GM12878 (cell line): Measurements from ENCODE around the gene S100A2. TPM values are rescaled to one million over a fixed set of nuclear protein-coding genes. Genes with fewer than 3 reads are reported as not detected.

ENCODE experiments used
- ATAC-seq: fragments of 200-7000 bp; cut with Tn5 transposase; 3 replicates; pipeline ENCODE4 v1.9.1; 2020; ENCODE audit warnings: mild to moderate bottlenecking, moderate library complexity
- BruUV-seq: library from RNA; stranded (reverse); fragments of 400-500 nt; replicated peaks from 2 replicates; lab custom pipeline; 2021; lab: Mats Ljungman, UMichigan
- CTCF ChIA-PET: fragments of 300-600 bp; sonication (Branson Sonifier 250); formaldehyde crosslinking; extraction: SDS; loops from one replicate; lab custom pipeline; 2021; ENCODE audit warnings: inconsistent platforms; lab: Yijun Ruan, JAX
- POLR2A ChIA-PET: fragments of 350-600 bp; formaldehyde crosslinking; extraction: SDS; loops from one replicate; lab custom pipeline; 2021; ENCODE audit warnings: inconsistent platforms; lab: Charles Lee
- RAD21 ChIA-PET: fragments of 300-600 bp; sonication (Branson Sonifier 250); formaldehyde crosslinking; loops from one replicate; lab custom pipeline; 2023; ENCODE audit warnings: antibody characterized with exemption; ENCODE audit not compliant: unreplicated experiment; lab: Charles Lee
- SMC1A ChIA-PET: fragments of 300-600 bp; sonication (Branson Sonifier 250); formaldehyde crosslinking; loops from one replicate; lab custom pipeline; 2023; ENCODE audit not compliant: unreplicated experiment, uncharacterized antibody; lab: Charles Lee
- DNase-seq: peaks from one replicate; pipeline ENCODE4 v3.0.0-alpha.2; 2011; ENCODE audit warnings: low read depth, low spot score
- FAIRE-seq: peaks from 3 replicates; lab custom pipeline; 2011; peaks lifted over from hg19 to GRCh38; lab: Jason Lieb, UNC
- H2AFZ ChIP-seq: 2 replicates; pipeline ENCODE4 v1.6.0; 2011; ENCODE audit warnings: low read depth, low read length, control low read depth; ENCODE audit not compliant: control insufficient read depth
- H3K27ac ChIP-seq: 2 replicates; pipeline ENCODE4 v1.5.1; 2011; ENCODE audit warnings: control low read depth; ENCODE audit not compliant: control insufficient read depth, insufficient read depth
- H3K27me3 ChIP-seq, 2 experiments: replicated peaks in 1 of 2; 2 replicates each; pipeline versions ENCODE4 v1.6.0 to v1.6.1; 2011; ENCODE audit warnings: low read length in 1 of 2; ENCODE audit not compliant: control insufficient read depth in 2 of 2, insufficient read depth in 2 of 2
- H3K36me3 ChIP-seq, 2 experiments: 2 replicates each; pipeline ENCODE4 v1.5.1; 2011; ENCODE audit warnings: low read length in 1 of 2; ENCODE audit not compliant: control insufficient read depth in 2 of 2, insufficient read depth in 2 of 2
- H3K4me1 ChIP-seq: 2 replicates; pipeline ENCODE4 v1.6.1; 2011; ENCODE audit warnings: mild to moderate bottlenecking, low read length, moderate library complexity, mixed read lengths; ENCODE audit not compliant: control insufficient read depth, insufficient read depth
- H3K4me2 ChIP-seq: 2 replicates; pipeline ENCODE4 v1.6.0; 2011; ENCODE audit warnings: control low read depth; ENCODE audit not compliant: control insufficient read depth, insufficient read depth
- H3K4me3 ChIP-seq: fragments of 200-600 bp; sonication (generic); 2 replicates; pipeline ENCODE4 v1.5.1; 2016
- H3K79me2 ChIP-seq: 2 replicates; pipeline ENCODE4 v1.6.0; 2011; ENCODE audit warnings: low read length; ENCODE audit not compliant: control insufficient read depth, insufficient read depth
- H3K9ac ChIP-seq: 2 replicates; pipeline ENCODE4 v1.8.0; 2011; ENCODE audit warnings: low read length, control low read depth, mixed read lengths; ENCODE audit not compliant: control insufficient read depth, insufficient read depth
- H3K9me3 ChIP-seq: replicated peaks from 3 replicates; pipeline ENCODE4 v1.5.1; 2011; ENCODE audit warnings: mild to moderate bottlenecking, low read length; ENCODE audit not compliant: control insufficient read depth, insufficient read depth
- H4K20me1 ChIP-seq: 2 replicates; pipeline ENCODE4 v1.6.0; 2011; ENCODE audit not compliant: control insufficient read depth, insufficient read depth
- BCL11A ChIP-seq: IDR thresholded peaks from 2 replicates; pipeline ENCODE4 v1.6.1; 2011; ENCODE audit warnings: low read depth, low read length
- CBX5 ChIP-seq: sonication (generic); IDR thresholded peaks from 2 replicates; pipeline ENCODE4 v1.6.1; 2016; ENCODE audit warnings: low read depth, moderate library complexity, mild to moderate bottlenecking, inconsistent platforms
- DPF2 ChIP-seq: fragments of 450-650 bp; IDR thresholded peaks from 2 replicates; pipeline ENCODE4 v1.6.1; 2017; ENCODE audit warnings: mild to moderate bottlenecking
- EED ChIP-seq: sonication (generic); IDR thresholded peaks from 2 replicates; pipeline ENCODE4 v1.6.1; 2016; ENCODE audit warnings: antibody characterized with exemption, low read depth
- ETV6 ChIP-seq, 2 experiments: fragments of 450-650 bp in 1 of 2; IDR thresholded peaks in 1 of 2; conservative IDR thresholded peaks in 1 of 2; 2 replicates each; pipeline ENCODE4 v1.6.1; 2014; ENCODE audit warnings: antibody characterized with exemption in 1 of 2, borderline replicate concordance in 1 of 2, low read depth in 1 of 2, mild to moderate bottlenecking in 1 of 2, moderate library complexity in 1 of 2
- FOS ChIP-seq: IDR thresholded peaks from 3 replicates; pipeline ENCODE4 v1.6.1; 2011; ENCODE audit warnings: borderline replicate concordance; ENCODE audit not compliant: insufficient read length; ENCODE audit errors: extremely low read depth
- JUND ChIP-seq: IDR thresholded peaks from 2 replicates; pipeline ENCODE4 v1.6.1; 2012; ENCODE audit warnings: low read depth, mild to moderate bottlenecking, low read length, improper control_type of control experiment, moderate library complexity
- LARP7 ChIP-seq: fragments of 450-650 bp; IDR thresholded peaks from 2 replicates; pipeline ENCODE4 v1.6.1; 2017; ENCODE audit warnings: mild to moderate bottlenecking
- MEF2B ChIP-seq: fragments of 450-650 bp; IDR thresholded peaks from 2 replicates; pipeline ENCODE4 v1.6.1; 2018; ENCODE audit warnings: mild to moderate bottlenecking, moderate library complexity; ENCODE audit not compliant: partially characterized antibody, poor library complexity, severe bottlenecking
- NFYA ChIP-seq: IDR thresholded peaks from 2 replicates; pipeline ENCODE4 v1.6.1; 2011; ENCODE audit warnings: low read depth, mild to moderate bottlenecking, low read length, improper control_type of control experiment, borderline replicate concordance
- PAX8 ChIP-seq: fragments of 450-650 bp; IDR thresholded peaks from 2 replicates; pipeline ENCODE4 v1.6.1; 2017; ENCODE audit warnings: mild to moderate bottlenecking, moderate library complexity
- POU2F2 ChIP-seq: IDR thresholded peaks from 3 replicates; pipeline ENCODE4 v1.6.1; 2011; ENCODE audit warnings: low read depth, mild to moderate bottlenecking, low read length, borderline replicate concordance
- RELB ChIP-seq: fragments of 450-650 bp; IDR thresholded peaks from 2 replicates; pipeline ENCODE4 v1.6.1; 2017; ENCODE audit warnings: low read depth, mild to moderate bottlenecking, moderate library complexity
- SIN3A ChIP-seq: IDR thresholded peaks from 2 replicates; pipeline ENCODE4 v1.6.1; 2012; ENCODE audit warnings: low read depth, low read length, improper control_type of control experiment
- SMAD1 ChIP-seq: fragments of 450-650 bp; IDR thresholded peaks from 2 replicates; pipeline ENCODE4 v1.6.1; 2018; ENCODE audit warnings: mild to moderate bottlenecking, low read depth; ENCODE audit not compliant: partially characterized antibody
- SRF ChIP-seq, 2 experiments: IDR thresholded peaks; 2 replicates each; pipeline ENCODE4 v1.6.1; 2011; ENCODE audit warnings: low read depth in 2 of 2, low read length in 2 of 2, mild to moderate bottlenecking in 1 of 2, moderate library complexity in 1 of 2
- TBL1XR1 ChIP-seq: IDR thresholded peaks from 2 replicates; pipeline ENCODE4 v1.6.1; 2012; ENCODE audit warnings: low read depth, low read length, improper control_type of control experiment
- YY1 ChIP-seq: IDR thresholded peaks from 2 replicates; pipeline ENCODE4 v1.6.1; 2011; ENCODE audit warnings: low read depth, mild to moderate bottlenecking, low read length
- ZNF24 ChIP-seq: fragments of 450-650 bp; IDR thresholded peaks from 2 replicates; pipeline ENCODE4 v1.6.1; 2017; ENCODE audit warnings: antibody characterized with exemption, mild to moderate bottlenecking
- ZNF384 ChIP-seq: IDR thresholded peaks from 2 replicates; pipeline ENCODE4 v1.6.1; 2012; ENCODE audit warnings: low read depth, mild to moderate bottlenecking, low read length, improper control_type of control experiment, borderline replicate concordance
- WGBS: methylation state at CpG from one replicate; pipeline ENCODE4 v1.1.6; 2016; ENCODE audit warnings: low lambda C conversion rate; ENCODE audit not compliant: insufficient replicate concordance, insufficient coverage; ENCODE audit errors: missing lambda C conversion rate; 5-methylcytosine and 5-hydroxymethylcytosine counted together
- in situ Hi-C: fragments of 300-500 bp; cut with MboI; formaldehyde crosslinking; loops from 9 replicates; pipeline ENCODE4 v1.14.3; 2018; ENCODE audit warnings: mixed read lengths
- intact Hi-C: fragments of 100-400 bp; cut with micrococcal nuclease; formaldehyde crosslinking; loops from one replicate; pipeline ENCODE4 v1.14.2; 2022; ENCODE audit not compliant: unreplicated experiment
- polyA plus RNA-seq, 11 experiments: library from polyadenylated mRNA; depleted of rRNA in 4 of 11; unstranded in 6 of 11; stranded (reverse) in 5 of 11; fragments of >200 nt; fragmentation: Nextera tagmentation in 4 of 11; fragmentation: Illumina TruSeq in 1 of 11; extraction: Ambion mirVana in 4 of 11; extraction: Trizol in 1 of 11; gene quantifications; 1 replicate in 1 of 11; 2 replicates in 10 of 11; pipeline versions ENCODE4 v1.2.1 to v1.2.3, GENCODE V29; 2011 to 2016; ENCODE audit warnings: inconsistent platforms in 2 of 11, missing spikeins in 2 of 11, low read depth in 1 of 11
- total RNA-seq, 4 experiments: library from RNA; depleted of rRNA in 3 of 4; stranded (reverse); fragments of >200 nt in 3 of 4; fragmentation: Illumina TruSeq in 1 of 4; extraction: Trizol in 1 of 4; gene quantifications; 2 replicates each; pipeline versions ENCODE4 v1.2.1 to v1.2.3, GENCODE V29; 2013 to 2021

The S100A2 gene
- total and polyA plus RNA-seq, 10 of the 15 experiments (the other 5 are each of a cell fraction or from before 2014, with no cell fraction given) = 0.11 to 1.5 (median 0.59) TPM; not detected in 2

GRCh38 chr1:153560771-153561465, 4.7 kb downstream of the S100A2 start:
- H3K79me2 ChIP-seq = no peaks in the 10 kb centered on the region
- in situ Hi-C loops (loop anchor here (5.0 kb wide), 1 partner anchor 54 kb away; no protein-coding TSS in a partner anchor), intact Hi-C loops (no loop called here)
- ChIA-PET SMC1A (interaction anchor here (1.2 to 4.0 kb wide), 5 partner anchors 10 to 66 kb away, joined by 3 to 18 read pairs (median 4); partner anchors contain the start of gene S100A4), POLR2A (interaction anchor here (1.7 kb wide), 1 partner anchor 16 kb away, joined by 6 read pairs; the partner anchor contains the start of gene S100A4), CTCF (interaction anchor here (1.0 to 8.3 kb wide), 6 partner anchors 9 to 50 kb away, joined by 3 to 113 read pairs (median 12); partner anchors contain the start of gene S100A6), RAD21 (interaction anchor here (2.0 kb wide), 1 partner anchor 50 kb away, joined by 6 read pairs; no protein-coding TSS in a partner anchor)
- H3K27ac ChIP-seq = no peak overlapping the region
- ATAC-seq (no peak), FAIRE-seq (no peak), DNase-seq (no peak)
- H2AFZ ChIP-seq = no peak overlapping the region
- 31% methylated on average over 10 of the region's 10 CpGs for WGBS
- no peaks in the 10 kb centered on the region for H3K27me3 ChIP-seq
- no peaks in the 10 kb centered on the region for H3K9me3 ChIP-seq
- H3K36me3 ChIP-seq = no peaks in the 10 kb centered on the region
- no peak overlapping the region for H3K4me2 ChIP-seq
- no peaks in the 10 kb centered on the region for H4K20me1 ChIP-seq
- H3K4me3 ChIP-seq = no peak overlapping the region
- BruUV-seq = no TSS peak
- peaks cover 6% of the 10 kb centered on the region for H3K4me1 ChIP-seq
- no peak overlapping the region for H3K9ac ChIP-seq
- TF ChIP-seq PAX8 = no peak
- no peak for TF ChIP-seq TBL1XR1
- TF ChIP-seq NFYA = no peak
- TF ChIP-seq EED = no peak
- TF ChIP-seq SRF (IDR thresholded peaks at IDR 0.05; ENCODE audit: low read depth in 2 of 2, low read length in 2 of 2) = no peak
- TF ChIP-seq ETV6 (conservative IDR thresholded peaks at IDR 0.05 in 1 of 2, IDR thresholded peaks at IDR 0.05 in 1 of 2; ENCODE audit: borderline replicate concordance in 1 of 2, low read depth in 1 of 2) = no peak
- no peak for TF ChIP-seq CBX5
- TF ChIP-seq ZNF384 = no peak
- TF ChIP-seq DPF2 = no peak
- TF ChIP-seq MEF2B = no peak
- TF ChIP-seq LARP7 = no peak
- no peak for TF ChIP-seq FOS
- no peak for TF ChIP-seq YY1
- TF ChIP-seq SMAD1 = no peak
- no peak for TF ChIP-seq SIN3A
- TF ChIP-seq RELB = no peak
- no peak for TF ChIP-seq BCL11A
- no peak for TF ChIP-seq ZNF24
- TF ChIP-seq JUND = no peak
- no peak for TF ChIP-seq POU2F2
